ENCODE measurements around the gene LYZL4.

The LYZL4 gene

DNA sequence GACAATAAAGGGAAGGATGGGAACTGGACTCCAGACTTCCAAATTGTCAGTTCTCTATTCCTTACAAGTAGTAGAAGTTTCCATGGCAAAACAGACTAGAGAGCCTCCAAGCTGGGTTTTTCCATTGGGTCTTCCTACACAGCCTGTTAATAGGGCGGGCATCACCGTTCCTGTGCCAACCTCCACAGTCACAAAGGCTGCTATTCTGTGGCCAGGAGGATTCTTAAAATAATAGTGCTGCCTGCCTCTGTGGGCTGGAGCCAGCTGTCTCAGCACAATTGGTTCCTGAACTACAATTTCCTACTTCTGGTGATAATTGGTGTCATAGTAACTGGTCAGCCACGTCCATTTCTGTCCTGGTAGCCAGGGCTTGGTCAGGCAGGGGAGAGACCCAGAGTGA is 38.6 kb downstream of the LYZL4 start:
- DNase-seq (ENCODE audit: low spot score), result no peak

DNA sequence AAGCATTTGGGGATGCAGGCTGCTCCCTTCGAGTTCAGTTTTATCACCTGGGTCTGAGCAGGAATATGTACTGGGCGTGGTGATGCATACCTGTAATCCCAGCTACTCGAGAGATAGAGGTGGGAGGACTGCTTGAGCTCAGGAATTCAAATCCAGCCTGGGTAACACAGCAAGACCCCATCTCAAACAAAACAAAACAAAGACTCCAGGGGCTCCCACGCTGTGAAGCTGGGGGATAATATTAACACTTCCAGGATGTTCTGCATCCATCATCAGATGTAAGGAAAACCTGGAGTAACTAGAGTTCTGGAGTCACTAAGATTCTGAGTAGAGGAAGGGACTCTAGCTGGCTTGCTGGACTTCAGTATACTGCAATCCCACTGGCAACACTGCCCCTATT is 40.6 kb downstream of the LYZL4 start:
- DNase-seq (ENCODE audit: low spot score), result no peak

DNA sequence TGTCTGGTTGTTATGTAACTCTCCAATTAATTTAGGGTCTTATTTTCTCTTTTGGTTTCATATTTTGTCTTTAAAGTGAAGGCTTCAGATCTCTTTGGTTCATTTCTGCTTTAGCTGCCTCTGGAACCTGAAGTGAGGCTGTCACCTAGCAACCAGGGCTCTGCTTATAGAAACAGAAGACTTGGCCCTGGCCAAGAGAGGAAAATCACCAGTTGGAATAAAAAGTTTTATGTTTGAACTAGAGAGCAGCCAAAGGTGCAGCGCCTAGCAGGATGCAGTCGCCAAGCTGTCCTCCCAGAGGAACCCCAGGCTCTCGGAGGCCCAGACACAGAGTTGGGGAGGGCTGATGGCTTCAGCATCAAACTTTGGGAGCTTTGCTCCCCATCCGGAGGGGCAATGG is 41.1 kb downstream of the LYZL4 start:
- DNase-seq (ENCODE audit: low spot score), result no peak

DNA sequence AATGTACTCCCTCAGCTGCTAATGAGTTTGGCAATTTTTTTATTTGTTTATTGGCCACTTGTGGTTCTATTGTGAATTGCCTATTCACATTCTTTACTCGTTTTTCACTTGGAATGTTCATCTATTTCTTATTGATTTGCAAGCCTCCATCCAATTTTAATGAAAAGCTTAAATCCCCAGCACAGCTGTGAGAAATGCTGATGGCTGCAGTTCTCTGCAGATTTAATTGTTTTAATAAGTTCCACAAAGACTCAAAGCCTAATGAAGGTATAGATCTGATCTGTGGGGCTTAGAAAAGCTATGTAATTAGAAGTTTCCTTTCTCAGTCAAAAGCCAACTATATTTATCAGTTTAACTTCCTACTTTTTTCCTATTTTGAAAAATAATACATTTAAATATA is 41.5 kb downstream of the LYZL4 start:
- no peak for DNase-seq (ENCODE audit: low spot score)

DNA sequence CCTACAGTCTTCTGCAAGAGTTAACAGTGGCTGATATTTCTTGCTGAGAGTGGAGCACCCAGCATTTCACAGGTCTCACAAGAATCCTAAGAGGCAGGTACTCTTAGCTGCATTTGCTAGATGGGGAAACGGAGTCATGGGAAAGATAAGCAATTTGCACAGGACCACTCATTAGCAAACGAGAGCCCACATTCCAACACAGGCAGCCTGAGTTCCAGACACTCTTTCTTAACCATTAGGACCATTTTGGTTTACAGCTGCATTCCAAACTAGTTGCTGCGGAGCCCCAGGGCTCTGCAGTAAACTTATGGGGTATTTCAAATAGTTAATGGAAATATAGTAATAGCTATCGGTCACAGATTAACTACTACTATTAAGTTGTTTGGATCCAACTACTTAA is 42.5 kb downstream of the LYZL4 start:
- no peak for DNase-seq (ENCODE audit: low spot score)

DNA sequence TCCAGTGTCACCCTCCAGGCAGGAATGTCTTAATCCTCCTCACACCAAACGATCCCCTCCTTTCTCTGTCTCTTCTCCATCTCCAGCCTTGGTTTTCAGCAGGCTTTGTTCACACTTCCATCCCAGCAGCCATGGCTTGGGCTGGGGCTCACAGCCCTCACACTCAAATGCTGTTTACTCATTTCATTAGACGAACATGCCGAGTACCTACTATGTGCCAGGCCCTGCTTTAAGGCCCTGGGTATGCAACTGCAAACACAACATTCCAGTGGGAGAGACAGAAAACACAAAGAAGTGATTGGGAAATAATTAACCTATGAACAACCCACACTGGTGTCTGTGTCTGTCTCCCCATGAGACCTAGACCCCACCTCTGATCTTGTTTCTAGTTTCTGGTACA is 43.9 kb downstream of the LYZL4 start:
- DNase-seq (ENCODE audit: low spot score), result no peak

DNA sequence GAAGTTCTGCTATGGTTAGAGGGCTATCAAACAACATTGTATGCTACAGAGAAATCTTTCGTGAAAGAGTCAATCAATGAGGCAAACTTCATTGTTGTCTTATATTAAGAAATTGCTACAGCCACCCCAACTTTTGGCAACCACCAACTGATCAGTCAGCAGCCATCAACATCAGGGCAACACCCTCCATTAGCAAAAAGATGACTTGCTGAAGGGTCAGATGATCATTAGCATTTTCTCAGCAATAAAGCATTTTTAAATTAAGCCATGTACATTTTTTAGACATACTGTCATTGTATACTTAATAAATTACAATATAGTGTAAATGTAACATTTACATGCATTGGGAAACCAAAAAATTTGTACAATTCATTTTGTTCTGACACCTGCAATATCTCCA is 53.1 kb downstream of the LYZL4 start:
- DNase-seq (ENCODE audit: low spot score), result no peak

DNA sequence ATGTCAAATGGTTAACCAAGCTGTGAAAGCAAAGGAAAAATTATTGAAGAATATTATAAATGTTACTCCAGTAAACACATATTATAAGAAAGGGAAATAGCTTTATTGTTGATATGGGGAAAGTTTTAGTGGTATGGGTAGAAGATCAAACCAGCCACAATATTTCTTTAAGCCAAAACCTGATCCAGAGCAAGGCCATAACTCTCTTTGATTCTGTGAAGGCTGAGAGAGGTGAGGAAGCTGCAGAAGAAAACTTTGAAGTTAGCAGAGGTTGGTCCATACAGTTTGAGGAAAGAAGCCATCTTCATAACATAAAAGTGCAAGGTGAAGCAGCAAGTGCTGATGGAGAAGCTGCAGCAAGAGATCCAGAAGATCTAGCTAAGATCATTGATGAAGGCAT is 54.8 kb downstream of the LYZL4 start:
- no peak for DNase-seq (ENCODE audit: low spot score)

DNA sequence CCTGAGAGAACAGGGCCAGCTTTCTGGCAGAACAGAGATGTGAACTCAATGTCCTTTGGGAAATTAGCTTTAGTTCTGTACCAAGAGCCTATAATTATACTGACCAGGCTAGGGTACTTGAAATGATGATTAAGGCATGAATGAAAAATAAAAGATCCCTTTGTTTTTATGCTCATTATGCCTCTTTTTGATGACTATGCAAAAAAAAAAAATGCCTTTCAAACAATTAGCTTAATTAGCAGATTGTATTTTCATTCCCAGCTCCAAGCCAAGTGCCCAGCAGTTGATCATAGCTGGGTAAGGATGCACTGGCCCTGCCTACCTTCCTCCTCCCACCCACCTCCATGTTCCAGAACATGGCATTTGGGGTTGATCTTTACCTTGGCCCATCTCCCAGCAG is 56.8 kb downstream of the LYZL4 start:
- no peak for DNase-seq (ENCODE audit: low spot score)

DNA sequence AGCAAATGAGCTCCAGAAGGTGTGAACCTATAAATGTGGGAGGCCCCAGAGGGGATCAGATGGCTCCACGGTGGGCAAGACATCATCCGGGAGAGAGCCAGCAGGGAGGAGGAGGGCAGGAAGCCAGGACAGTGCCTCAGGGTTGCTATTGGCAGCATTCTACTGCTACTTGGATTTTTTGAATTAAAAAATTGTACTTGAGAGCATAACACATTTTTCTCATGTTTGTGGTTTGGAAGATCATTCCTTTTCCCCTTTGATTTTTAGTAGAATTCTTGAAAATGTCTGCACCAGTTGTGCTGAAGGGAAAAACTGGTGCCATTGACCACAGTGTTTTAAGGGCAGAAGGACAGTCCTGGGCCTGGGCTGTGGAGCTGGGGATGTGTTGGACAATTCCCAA is 59.2 kb downstream of the LYZL4 start:
- no peak for DNase-seq (ENCODE audit: low spot score)

DNA sequence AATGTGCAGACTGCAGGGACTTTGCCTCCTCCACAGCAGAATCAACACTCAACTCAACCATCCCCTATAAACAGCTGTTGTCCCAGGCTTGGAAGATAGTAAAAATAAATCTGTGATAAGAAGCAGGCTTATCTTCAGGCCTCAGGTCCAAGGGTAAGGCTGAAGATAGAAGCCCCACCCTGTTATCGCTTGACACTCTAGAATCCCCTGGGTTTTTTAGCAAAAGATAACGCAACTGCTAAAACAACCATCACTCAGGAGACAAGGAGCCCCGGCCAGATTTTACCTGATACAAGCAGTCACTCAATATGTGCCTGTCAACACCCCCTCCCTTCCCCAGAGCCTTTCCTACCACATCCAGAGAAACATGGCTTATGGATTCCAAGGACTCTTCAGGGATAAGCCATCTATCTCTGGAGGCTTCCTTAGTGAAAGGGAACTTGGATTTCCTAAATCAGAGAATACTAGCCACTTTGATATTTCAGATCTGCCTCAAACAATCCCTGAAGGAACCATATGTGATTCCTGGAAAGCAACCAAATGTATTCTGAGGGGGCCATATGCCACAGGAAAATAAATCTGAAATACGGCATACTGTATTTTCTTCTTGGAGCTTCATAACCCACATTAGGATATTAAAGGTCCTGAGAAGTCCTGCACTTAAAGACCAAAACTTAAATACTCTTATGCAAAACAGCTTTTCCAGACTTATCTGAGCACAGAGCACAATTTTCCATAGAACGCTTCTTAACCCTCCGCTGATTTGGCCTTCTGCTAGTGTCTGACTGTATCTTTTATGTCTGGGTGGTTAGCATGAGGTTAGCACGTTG is 60.4 kb downstream of the LYZL4 start:
- no peak for DNase-seq (ENCODE audit: low spot score)

DNA sequence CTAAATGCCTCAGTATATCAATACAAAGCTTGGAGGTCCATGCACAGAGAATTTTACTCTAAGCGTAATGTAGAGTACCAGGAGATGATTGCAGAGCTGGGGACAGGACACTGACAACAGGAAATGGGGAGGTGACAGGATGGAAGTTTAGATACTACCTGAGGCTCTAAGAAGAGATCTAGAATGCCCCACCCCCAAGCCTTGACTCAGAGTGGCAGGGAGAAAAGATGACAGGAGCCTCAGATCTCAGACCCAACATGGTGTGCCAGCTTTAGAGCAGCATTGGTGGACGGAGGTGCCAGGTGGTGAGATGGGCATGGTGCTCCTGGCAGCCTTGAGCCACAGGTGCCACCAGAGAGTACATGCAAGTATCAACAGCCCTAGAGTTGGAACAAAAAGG is 62.5 kb downstream of the LYZL4 start:
- DNase-seq (ENCODE audit: low spot score), result no peak
